Prostate gland (tissue), 1 donor: ENCODE measurements around the gene RAD51B.

Source experiments
- POLR2A ChIP-seq: fragments of 450-650 bp; IDR thresholded peaks from one replicate; pipeline ENCODE4 v1.6.1; 2016; ENCODE audit warnings: antibody characterized with exemption, mild to moderate bottlenecking
- POLR2AphosphoS5 ChIP-seq: sonication (generic); formaldehyde crosslinking; IDR thresholded peaks from one replicate; pipeline ENCODE4 v1.6.1; 2017; ENCODE audit warnings: antibody characterized with exemption

- TF ChIP-seq POLR2A (no peak), POLR2AphosphoS5 (no peak)
Observed at GRCh38 chr14:68397822-68398221, 578.2 kb downstream of the RAD51B start.
